ENCODE data around the gene ZP1. TPM values are rescaled to one million over a fixed set of nuclear protein-coding genes. Genes with fewer than 3 reads are reported as not detected.

Gene ZP1
- total RNA-seq, result 0.34 and 0.93 TPM in 2 replicates

GRCh38 chr11:60866911-60867870 is at the start of gene ZP1:
Gene ZP1 (plus strand): TSS chr11:60867542. CDS start chr11:60867562, 20 bp downstream.

DNA sequence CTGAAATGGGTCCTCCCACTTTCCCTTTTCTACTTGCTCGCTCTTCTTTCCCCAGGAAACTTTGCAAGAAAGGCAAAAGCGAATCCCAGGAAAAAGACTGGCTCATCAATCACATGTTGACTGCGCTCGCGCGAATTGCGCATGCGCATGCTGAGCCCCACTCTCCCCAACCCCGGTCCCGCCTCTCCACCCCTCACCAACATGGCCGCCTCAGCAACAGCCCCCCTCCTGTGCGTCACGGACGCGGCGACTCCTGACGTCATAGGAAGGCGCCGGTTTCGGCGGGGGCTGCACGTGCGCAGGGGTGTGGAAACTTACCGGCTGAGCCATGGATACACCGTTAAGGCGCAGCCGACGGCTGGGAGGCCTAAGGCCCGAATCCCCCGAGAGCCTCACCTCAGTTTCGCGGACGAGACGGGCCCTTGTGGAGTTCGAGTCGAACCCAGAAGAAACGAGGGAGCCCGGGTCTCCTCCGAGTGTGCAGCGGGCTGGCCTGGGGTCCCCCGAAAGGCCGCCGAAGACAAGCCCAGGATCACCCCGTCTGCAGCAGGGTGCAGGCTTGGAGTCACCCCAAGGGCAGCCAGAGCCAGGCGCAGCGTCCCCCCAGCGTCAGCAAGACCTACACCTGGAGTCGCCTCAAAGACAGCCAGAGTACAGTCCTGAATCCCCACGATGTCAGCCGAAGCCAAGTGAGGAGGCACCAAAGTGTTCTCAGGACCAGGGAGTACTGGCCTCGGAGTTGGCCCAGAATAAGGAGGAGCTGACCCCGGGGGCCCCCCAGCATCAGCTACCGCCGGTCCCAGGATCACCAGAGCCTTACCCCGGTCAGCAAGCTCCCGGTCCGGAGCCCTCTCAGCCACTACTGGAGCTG is 25.3 kb upstream of the ZP1 start, which contains the start of gene CCDC86:
CCDC86 (plus strand) TSS at position 317 of the 871 bp plus-strand sequence; CDS start at position 329, 12 bp downstream.

DNA sequence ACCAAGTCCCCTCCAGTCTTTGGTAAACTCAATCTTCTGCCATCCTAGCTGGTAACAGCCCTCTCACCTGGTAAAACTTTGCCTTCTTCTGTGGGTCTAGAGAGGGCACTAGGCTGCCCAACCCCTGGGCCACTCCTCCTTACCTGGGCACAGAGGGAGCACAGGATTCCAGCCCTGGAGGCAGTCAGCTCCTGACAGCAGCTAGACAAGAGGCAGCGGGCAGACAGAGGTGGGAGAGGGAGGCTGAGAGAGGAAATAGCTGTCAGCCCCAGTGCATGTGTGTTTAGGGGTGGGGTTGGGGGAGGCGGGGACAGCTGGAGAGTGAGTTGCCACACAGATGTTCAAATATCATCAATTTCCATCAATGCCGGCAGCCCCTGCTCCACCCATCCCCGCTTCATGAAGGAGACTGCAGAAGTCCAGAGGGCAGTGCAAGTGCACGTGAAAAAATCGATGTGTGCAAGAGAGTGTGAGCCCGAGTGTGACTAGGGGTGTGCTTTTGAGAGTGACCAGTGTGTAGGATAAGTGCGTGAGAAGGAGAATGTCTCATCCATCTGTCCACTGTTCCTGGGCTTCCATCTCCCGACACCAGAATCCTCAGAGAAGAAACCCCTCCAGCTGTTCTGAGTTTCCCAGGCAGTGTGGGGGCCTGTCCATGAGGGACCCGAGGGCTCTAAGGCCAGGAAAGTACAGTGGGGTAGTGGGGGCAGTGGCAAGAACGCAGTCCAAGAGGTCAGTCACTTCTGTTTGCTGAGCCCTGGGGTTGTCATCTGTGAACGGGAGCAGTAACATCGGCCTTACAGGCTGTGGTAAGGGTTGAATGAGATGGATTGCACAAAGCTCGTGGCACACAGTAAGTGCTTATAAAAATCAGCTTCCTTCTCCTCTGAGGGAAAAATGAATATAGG is 11.4 kb upstream of the ZP1 start, which contains the start of gene PTGDR2:
PTGDR2 (minus strand) TSS at position 225 of the 908 bp plus-strand sequence. CDS start 2,228 bp downstream, outside the sequence.

DNA sequence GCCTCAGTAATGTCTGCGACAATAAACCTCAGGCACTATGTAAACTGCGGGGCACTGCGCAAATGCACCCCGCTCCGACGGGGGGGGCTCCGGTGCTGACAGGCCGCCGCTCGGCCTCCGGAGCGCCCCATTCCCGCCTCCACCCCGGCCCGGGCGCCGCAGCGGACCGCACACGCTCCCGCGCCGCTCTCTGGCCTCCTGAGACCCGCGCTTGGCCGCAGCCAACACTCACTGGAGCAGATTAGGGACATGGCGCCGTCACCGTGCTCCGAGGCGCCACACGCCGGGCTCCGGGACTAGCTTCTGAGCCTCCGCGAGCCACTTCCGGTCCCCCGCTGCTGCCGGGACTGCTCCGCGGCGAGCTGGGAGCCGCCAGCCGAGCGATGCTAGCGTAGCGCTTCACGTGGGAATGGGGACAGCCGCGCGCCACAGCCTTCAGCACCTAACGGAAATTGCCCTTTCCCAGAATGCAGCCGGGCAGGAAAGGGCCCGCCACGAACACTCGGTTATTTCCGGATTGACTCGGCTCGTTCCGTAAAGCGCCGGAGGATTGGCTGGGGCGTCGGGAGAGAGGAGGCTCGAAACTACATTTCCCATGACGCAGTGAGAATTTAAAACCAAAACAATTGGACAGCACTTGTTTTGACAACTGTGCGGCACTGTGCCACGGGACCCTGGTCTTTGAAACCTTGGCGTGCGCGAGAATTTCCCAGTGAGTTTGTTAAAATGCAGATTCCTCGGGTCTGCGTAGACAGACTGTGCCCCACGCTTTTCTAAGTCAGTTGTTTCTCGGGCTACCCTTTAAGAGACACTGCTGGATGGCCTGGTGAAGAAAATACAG is 39.0 kb downstream of the ZP1 start, which contains the start of gene PRPF19:
PRPF19 (minus strand) TSS at position 454 of the 841 bp plus-strand sequence; CDS start at position 251, 203 bp downstream.

DNA sequence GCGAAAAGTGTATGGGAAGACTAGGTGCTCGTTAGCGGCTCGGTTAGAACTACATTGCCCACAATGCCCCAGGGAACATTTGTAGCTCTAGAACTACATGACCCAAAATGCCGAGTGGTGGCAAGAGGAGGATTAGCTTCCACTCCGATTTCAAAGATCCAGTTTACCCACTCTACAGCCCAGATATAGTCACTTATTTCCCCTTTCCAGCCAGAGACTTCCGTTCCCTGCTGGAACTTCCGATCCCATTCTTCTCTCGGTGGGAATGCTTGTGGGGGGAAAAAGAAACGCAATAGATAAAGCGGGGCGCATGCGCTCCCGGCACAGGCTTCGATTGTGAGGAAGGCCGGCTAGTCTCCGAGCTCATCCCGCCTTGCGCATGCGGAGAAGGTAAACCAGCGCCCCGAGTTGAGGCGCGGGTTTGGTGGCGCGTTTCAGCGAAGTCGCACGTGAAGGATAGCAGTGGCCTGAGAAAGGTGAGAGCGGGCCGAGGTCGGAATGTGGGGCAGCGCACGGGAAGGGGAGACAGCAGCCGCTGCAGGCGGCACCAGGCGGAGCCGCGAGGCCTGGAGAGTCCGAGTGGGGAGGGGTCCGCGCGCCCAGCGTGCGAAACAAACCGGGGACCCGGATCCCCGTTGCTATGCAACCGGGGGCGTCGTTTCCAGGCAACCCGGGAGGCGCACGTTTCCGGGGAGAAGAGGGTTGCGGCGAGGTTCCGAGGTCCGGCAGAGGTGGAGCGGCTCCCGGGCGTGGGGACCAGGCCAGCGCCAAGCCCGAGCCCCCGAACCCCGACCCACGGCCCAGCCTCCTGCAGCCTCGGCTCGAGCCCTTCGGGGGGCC is 46.7 kb downstream of the ZP1 start, which contains the start of gene TMEM109:
TMEM109 (plus strand) TSS at position 366 of the 840 bp plus-strand sequence. CDS start 5,536 bp downstream, outside the sequence.

GRCh38 chr11:60924110-60924905 is 57.0 kb downstream of the ZP1 start, which contains the start of gene TMEM132A:
Gene TMEM132A (plus strand): TSS chr11:60924460. CDS start chr11:60924634, 174 bp downstream.

Other genes with a start within 250 kb of the ZP1 start
- not detected in 2 replicates for gene MS4A8, start 167.9 kb upstream of the ZP1 start, total RNA-seq
- gene MS4A18, start 142.8 kb upstream of the ZP1 start, total RNA-seq, result not detected in 2 replicates
- gene MS4A15, start 110.7 kb upstream of the ZP1 start, total RNA-seq, result not detected in 2 replicates
- not detected in 2 replicates for gene MS4A10, start 82.2 kb upstream of the ZP1 start, total RNA-seq
- gene CCDC86, start 25.4 kb upstream of the ZP1 start, total RNA-seq, result 18.1 and 20.2 TPM in 2 replicates
- 0.77 and 0.93 TPM in 2 replicates for gene PTGDR2, start 11.6 kb upstream of the ZP1 start, total RNA-seq
- gene PRPF19, start 39.0 kb downstream of the ZP1 start, total RNA-seq, result 63.2 and 78.3 TPM in 2 replicates
- gene TMEM109, start 46.6 kb downstream of the ZP1 start, total RNA-seq, result 60.5 and 77.4 TPM in 2 replicates
- gene TMEM132A, start 56.9 kb downstream of the ZP1 start, total RNA-seq, result 19.8 and 22.2 TPM in 2 replicates
- 3.5 and 6.3 TPM in 2 replicates for gene SLC15A3, start 84.6 kb downstream of the ZP1 start, total RNA-seq
- not detected in 2 replicates for gene CD6, start 104.1 kb downstream of the ZP1 start, total RNA-seq
- not detected in 2 replicates for gene CD5, start 234.9 kb downstream of the ZP1 start, total RNA-seq